NCI-H2227 (cell line): ENCODE data around the gene ASPHD2.

Experiments
- DNase-seq: peaks from one replicate; lab custom pipeline; 2025; ENCODE audit not compliant: unreplicated experiment; lab: John Stamatoyannopoulos, UW

Gene ASPHD2

GRCh38 chr22:26445577-26446275 is 16.7 kb downstream of the ASPHD2 start:
- DNase-seq = no peak

- DNase-seq = no peak
Observed at GRCh38 chr22:26446808-26447515, 17.9 kb downstream of the ASPHD2 start.

GRCh38 chr22:26447584-26448329 is 18.7 kb downstream of the ASPHD2 start:
- no peak for DNase-seq

GRCh38 chr22:26448334-26448733 is 19.3 kb downstream of the ASPHD2 start:
- no peak for DNase-seq

GRCh38 chr22:26448941-26449340 is 19.9 kb downstream of the ASPHD2 start:
- DNase-seq = no peak

- DNase-seq = no peak
Observed at GRCh38 chr22:26450453-26451185, 21.6 kb downstream of the ASPHD2 start.

GRCh38 chr22:26452236-26453016 is 23.4 kb downstream of the ASPHD2 start:
- no peak for DNase-seq

- no peak for DNase-seq
Observed at GRCh38 chr22:26453216-26453615, 24.2 kb downstream of the ASPHD2 start.

- no peak for DNase-seq
Observed at GRCh38 chr22:26453812-26454500, 24.9 kb downstream of the ASPHD2 start.

- DNase-seq = no peak
Observed at GRCh38 chr22:26457661-26458272, 28.7 kb downstream of the ASPHD2 start.

- no peak for DNase-seq
Observed at GRCh38 chr22:26460202-26460601, 31.1 kb downstream of the ASPHD2 start.

GRCh38 chr22:26461188-26461810 is 32.2 kb downstream of the ASPHD2 start:
- peak; percentile 59 for DNase-seq

GRCh38 chr22:26462051-26462450 is 33.0 kb downstream of the ASPHD2 start:
- no peak for DNase-seq

GRCh38 chr22:26462641-26463040 is 33.6 kb downstream of the ASPHD2 start:
- no peak for DNase-seq

- DNase-seq = peak; percentile 19
Observed at GRCh38 chr22:26463101-26463661, 34.1 kb downstream of the ASPHD2 start.

GRCh38 chr22:26463688-26464087 is 34.6 kb downstream of the ASPHD2 start:
- no peak for DNase-seq

GRCh38 chr22:26464312-26464711 is 35.3 kb downstream of the ASPHD2 start:
- no peak for DNase-seq

GRCh38 chr22:26466196-26466595 is 37.1 kb downstream of the ASPHD2 start:
- no peak for DNase-seq

- no peak for DNase-seq
Observed at GRCh38 chr22:26470807-26471206, 41.7 kb downstream of the ASPHD2 start.
